ENCODE results near the gene TMEM183A.

- TF ChIP-seq EZH2 (IDR thresholded peaks at IDR 0.05; ENCODE audit: low read length, unreplicated experiment) (no peak), CTCF (conservative IDR thresholded peaks at IDR 0.05; ENCODE audit: low read depth, low read length) (no peak)
These were observed 59.8 kb downstream of the TMEM183A start for GRCh38 chr1:203066965-203067364.

Data from PC-3 (cell line).